Activated naive CD4-positive, alpha-beta T cell treated with anti-CD3 and anti-CD28 coated beads, Interleukin-2, amount 50 U/mL, for 24 hours (primary cell): Measurements from ENCODE around the gene C1orf87.
"Not testable (repeated sequence)": the region's sequence is repeated elsewhere in the genome, so short reads cannot be mapped to it uniquely, and the experiment has no call there.

Source experiments
- H3K27ac Mint-ChIP-seq: one replicate; pipeline ENCODE4 v1.8.0; 2021; ENCODE audit warnings: mild to moderate bottlenecking, mixed read lengths
- H3K27me3 Mint-ChIP-seq: one replicate; pipeline ENCODE4 v1.8.0; 2021; ENCODE audit warnings: mixed read lengths
- H3K36me3 Mint-ChIP-seq: one replicate; pipeline ENCODE4 v1.8.0; 2021; ENCODE audit warnings: mixed read lengths
- H3K4me1 Mint-ChIP-seq: one replicate; pipeline ENCODE4 v1.8.0; 2021; ENCODE audit warnings: mixed read lengths
- H3K4me3 Mint-ChIP-seq: one replicate; pipeline ENCODE4 v1.8.0; 2021; ENCODE audit warnings: mild to moderate bottlenecking, mixed read lengths
- H3K9me3 Mint-ChIP-seq: one replicate; pipeline ENCODE4 v1.8.0; 2021; ENCODE audit warnings: mixed read lengths

The C1orf87 gene

DNA sequence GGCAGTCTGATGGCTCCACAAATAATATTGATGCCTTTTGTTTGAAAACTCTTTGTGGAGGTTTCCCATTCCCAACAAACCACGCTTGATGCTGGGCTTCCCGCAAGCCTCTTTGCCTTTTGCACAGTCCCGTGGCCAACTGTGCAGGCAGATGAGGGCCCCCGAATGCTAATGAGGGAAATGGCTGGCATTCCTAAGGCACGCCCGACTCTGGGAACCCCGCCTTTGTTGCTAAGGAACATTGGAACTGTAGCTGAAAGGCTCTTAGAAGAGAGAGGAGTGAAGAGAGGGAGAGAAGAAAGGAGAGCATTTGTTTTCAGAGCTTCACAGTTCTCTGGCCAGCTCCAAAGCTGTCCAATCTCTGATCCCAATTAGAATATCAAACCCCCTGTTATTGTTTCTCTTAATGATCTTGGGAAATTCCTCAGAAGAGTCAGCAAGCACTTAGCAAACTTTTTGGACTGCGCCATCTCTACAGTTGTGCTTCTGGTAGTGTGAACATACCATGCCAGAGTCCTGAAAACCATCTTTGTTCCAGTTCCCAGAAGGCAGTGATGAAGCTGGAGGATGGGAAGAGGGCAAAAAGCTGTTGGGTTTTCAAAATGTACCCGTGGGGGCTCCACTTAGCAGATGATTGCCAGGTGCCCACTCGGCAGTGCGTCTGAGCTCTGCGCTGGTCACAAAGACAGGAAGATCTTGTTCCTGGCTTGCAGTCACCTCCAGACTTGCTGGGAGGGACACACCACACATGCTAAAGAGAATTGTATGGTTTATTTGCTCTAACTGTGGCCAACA lies 86.9 kb downstream of the C1orf87 start:
- H3K36me3 Mint-ChIP-seq, result no peaks in the 10 kb centered on the region
- H3K27me3 Mint-ChIP-seq, result peaks cover 1% of the 10 kb centered on the region
- H3K4me1 Mint-ChIP-seq, result no peaks in the 10 kb centered on the region
- no peaks in the 10 kb centered on the region for H3K9me3 Mint-ChIP-seq
- H3K4me3 Mint-ChIP-seq, result no peak overlapping the region
- H3K27ac Mint-ChIP-seq, result no peak overlapping the region

DNA sequence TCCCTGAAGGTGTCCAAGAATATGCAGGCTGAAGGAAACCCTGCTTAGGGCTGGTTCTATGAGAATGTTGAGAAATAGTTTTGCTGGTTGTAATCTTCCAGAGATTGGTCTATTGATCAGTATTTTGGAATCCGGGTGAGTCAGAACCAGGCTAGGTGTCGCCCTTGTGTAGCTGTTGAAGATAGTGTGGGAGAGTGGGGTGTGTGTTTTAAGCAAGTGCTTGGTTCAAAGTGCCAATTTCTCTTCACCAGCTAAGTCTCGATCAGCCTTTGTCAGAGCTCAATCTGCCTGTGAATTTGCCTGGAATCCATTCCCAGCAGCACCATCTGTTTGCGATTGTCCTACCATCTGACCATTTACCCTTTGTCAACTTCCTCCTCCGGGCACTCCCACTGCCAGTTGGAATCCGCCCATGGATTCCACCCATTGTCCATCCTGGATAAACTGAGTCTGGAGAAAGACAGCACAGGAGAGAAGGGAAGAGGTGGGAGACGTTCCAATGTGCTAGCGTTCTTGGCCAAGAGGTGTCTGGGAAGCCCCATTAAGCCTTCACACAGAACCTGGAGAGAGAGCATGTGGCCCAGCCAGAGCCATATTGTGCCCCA lies 87.6 kb downstream of the C1orf87 start:
- peaks cover 1% of the 10 kb centered on the region for H3K27me3 Mint-ChIP-seq
- no peaks in the 10 kb centered on the region for H3K4me1 Mint-ChIP-seq
- H3K4me3 Mint-ChIP-seq, result no peak overlapping the region
- no peaks in the 10 kb centered on the region for H3K9me3 Mint-ChIP-seq
- no peak overlapping the region for H3K27ac Mint-ChIP-seq
- no peaks in the 10 kb centered on the region for H3K36me3 Mint-ChIP-seq

DNA sequence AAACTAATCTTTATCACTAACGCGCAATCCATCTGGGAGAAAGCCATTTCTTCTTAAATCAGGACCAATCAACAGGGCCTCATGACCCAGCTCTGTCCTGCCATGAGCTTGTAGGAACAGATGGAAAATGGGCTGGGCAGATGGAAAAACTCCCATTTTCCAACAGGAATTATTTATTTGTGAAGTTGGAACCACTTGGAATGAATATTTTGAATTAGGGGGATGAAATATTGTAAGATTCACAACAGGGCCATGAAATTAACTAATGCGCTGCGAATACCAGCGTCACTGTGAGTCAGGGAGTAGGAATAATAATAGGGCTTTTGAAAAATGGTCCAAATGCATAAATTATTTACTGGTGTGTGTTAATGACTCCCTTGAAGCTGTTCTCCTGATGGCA lies 93.9 kb downstream of the C1orf87 start:
- H3K4me3 Mint-ChIP-seq, result no peak overlapping the region
- H3K27me3 Mint-ChIP-seq, result peaks cover 15% of the 10 kb centered on the region
- H3K27ac Mint-ChIP-seq, result no peak overlapping the region
- H3K4me1 Mint-ChIP-seq, result no peaks in the 10 kb centered on the region
- H3K36me3 Mint-ChIP-seq, result no peaks in the 10 kb centered on the region
- H3K9me3 Mint-ChIP-seq, result no peaks in the 10 kb centered on the region

DNA sequence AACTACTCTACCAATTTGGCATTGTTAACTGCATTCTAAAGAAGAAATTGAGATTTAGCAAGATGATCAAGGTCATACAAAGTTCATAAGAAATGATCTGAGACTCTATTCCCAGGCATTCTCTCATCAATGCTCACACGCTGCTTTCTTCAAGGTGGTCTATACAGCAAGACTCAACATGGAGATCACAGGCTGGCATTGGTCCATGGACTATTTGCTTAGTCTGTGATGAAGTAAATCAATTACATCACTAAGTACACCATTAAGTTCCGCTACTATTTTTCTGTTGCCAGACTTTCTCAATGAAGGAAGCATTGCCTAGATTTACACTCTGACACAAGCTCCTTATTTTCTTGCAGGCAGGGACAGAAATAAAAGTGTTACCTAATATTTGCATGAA lies 95.1 kb downstream of the C1orf87 start:
- Mint-ChIP-seq H3K36me3 (no peaks in the 10 kb centered on the region), H3K4me1 (no peaks in the 10 kb centered on the region), H3K27ac (no peak overlapping the region), H3K4me3 (no peak overlapping the region), H3K9me3 (no peaks in the 10 kb centered on the region), H3K27me3 (peaks cover 15% of the 10 kb centered on the region)

DNA sequence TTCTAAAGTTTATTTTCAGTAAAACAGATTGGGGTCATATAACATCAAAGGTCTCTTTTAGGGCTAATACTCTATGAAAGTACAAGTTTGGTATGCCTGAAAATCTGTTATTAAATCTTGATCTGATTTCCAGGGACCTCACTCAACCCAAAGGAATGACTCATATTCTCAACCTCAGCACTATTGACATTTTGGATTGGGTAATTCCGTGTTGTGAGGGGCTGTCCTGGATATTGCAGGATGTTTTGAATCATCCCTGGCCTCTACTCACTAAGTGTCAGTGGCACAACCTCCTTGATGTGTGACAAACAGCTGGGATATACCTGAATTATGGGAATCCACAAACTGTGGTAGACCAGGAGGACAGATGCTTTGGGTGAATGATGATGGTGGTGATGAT lies 95.5 kb downstream of the C1orf87 start:
- Mint-ChIP-seq H3K27ac (no peak overlapping the region), H3K27me3 (peaks cover 15% of the 10 kb centered on the region), H3K4me1 (no peaks in the 10 kb centered on the region), H3K36me3 (no peaks in the 10 kb centered on the region), H3K4me3 (no peak overlapping the region), H3K9me3 (no peaks in the 10 kb centered on the region)

DNA sequence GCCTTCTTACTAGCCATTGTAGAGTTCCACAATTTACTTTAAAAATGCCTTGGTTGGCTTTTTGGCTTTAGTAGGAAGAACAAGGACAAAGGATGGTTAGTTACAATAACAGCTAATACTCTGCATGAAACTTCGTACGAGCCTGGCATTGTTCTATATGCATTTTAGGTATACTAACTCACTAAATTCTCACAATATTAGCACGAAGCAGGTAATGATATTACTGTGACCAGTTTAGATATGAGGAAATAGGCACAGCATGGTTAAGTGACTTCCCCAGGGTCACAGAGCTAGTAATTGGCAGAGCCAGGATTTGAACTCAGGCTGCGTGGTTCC lies 96.5 kb downstream of the C1orf87 start:
- H3K36me3 Mint-ChIP-seq, result no peaks in the 10 kb centered on the region
- H3K4me3 Mint-ChIP-seq, result no peak overlapping the region
- H3K27ac Mint-ChIP-seq, result no peak overlapping the region
- H3K4me1 Mint-ChIP-seq, result no peaks in the 10 kb centered on the region
- H3K27me3 Mint-ChIP-seq, result peaks cover 15% of the 10 kb centered on the region
- no peaks in the 10 kb centered on the region for H3K9me3 Mint-ChIP-seq

DNA sequence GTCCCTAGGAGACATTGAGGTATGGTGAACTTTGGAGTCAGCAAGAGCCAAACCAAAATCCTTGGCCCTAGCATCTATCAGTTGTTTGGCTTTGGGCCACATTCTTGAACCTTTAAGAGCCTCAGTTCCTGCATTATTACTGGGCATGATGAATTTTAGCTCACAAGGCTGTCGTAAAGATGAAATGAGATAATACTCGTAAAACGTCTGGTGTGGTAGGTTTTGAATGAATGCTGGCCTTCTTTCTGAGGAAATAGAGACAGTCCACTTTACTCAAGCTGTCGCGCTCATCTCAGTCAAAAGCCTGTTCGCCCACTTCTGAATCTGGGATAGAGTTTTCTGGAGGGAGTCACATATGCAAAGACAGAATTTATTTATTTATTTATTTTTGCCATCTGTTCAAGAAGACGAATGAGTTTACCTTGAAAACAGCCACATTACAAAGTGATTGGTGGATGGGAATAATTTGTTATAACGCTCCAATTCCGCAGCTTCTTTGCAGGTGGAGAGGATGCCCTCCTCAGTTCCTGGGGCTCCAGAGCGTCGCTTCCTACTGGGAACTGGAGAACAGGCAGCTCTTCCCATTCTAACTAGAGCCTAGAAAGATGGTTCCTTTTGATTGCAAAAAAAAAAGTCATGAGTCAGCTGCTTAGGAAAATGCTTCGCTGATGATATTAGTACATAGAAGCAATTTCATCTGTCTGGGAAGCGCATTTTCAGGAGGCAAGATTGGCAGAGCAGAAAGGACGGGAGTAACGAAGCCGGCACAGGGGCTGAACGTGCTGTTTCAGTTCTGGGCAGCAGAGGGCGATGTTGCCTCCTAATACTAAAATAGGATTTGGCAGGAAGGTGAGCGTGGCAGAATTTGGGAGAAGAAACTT lies 97.1 kb downstream of the C1orf87 start:
- peaks cover 15% of the 10 kb centered on the region for H3K27me3 Mint-ChIP-seq
- no peak overlapping the region for H3K27ac Mint-ChIP-seq

DNA sequence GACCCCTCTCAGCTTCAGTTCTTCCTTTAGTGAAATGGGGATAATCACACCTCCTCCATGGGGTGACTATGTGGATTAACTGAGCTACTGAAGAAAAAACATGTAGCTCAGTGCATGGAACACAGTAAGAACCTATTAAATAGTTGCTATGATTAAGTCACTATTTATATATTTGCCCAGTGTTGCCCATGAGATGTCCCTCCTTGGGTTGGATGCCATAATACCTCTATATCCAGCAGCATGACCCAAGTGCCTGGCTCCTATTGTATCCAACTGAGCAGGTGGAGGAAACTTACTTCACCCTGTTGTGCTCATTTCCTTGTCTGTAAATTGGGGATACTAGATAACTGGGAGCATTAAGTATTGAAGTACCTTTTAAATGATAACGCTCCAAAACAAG lies 99.9 kb downstream of the C1orf87 start:
- Mint-ChIP-seq H3K27me3 (peaks cover 16% of the 10 kb centered on the region), H3K27ac (no peak overlapping the region), H3K4me1 (peaks cover 6% of the 10 kb centered on the region), H3K9me3 (no peaks in the 10 kb centered on the region), H3K4me3 (no peak overlapping the region), H3K36me3 (no peaks in the 10 kb centered on the region)

More for the DNA sequence above, 97.1 kb downstream of the C1orf87 start:
- H3K36me3 Mint-ChIP-seq, result no peaks in the 10 kb centered on the region
- H3K4me3 Mint-ChIP-seq, result no peak overlapping the region
- H3K4me1 Mint-ChIP-seq, result peaks cover 2% of the 10 kb centered on the region
- H3K9me3 Mint-ChIP-seq, result no peaks in the 10 kb centered on the region

DNA sequence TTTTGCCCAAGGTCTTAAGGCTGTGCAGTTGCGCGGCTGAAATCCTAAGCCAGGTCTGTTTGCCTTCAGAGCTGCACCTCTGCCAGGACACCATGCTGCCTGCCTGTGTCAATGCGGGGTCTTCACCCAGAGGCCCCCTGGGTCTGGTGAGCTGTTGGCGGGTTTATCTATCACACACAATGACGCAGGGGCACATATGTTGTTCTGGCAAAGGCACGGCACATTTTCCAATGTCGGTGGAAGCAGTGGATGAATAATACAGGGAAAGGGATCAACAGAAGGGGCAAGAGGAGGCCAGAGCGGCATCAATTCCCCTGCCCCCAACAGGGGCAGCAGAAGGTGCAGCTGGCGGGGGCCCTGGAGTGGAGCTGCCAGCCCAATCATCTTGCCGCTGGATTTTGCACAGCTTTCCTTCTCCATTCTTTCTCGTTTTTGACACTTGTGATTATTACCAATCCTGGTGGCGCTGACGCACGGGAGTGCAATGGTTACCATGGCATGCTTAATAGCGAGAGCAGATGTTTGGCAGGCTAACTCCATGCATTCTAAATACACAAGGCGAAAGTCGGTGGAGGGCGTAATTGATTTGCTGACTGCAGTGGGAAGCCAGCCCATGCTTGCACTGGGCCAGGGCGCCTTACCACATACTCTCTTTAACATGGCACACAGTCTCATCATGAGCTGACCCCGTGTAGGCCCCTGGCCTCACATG lies 101.2 kb downstream of the C1orf87 start:
- Mint-ChIP-seq H3K4me1 (peaks cover 6% of the 10 kb centered on the region), H3K27ac (no peak overlapping the region), H3K36me3 (no peaks in the 10 kb centered on the region), H3K9me3 (no peaks in the 10 kb centered on the region), H3K27me3 (peaks cover 17% of the 10 kb centered on the region), H3K4me3 (no peak overlapping the region)

DNA sequence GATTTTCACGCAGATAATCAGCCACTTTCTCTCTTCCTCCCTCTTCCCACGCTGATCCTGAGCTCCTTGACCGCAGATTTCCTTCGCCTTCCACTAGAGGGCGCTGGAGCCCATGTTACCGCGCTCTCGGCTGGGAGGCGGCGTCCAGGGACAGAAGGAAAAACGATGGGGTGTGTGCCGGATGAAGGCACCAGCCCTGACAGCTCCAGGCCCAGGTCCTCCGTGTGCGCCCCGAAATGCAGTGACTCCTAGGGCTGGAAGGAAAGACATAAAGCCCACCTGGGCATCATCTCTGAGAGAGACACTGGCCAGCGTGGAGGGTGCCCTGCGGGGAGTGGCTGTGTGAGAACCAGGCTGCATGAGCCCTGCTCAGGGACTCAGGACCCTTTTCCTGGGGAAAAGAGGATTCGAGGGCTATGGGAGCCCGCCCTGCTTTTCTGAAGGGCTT lies 102.1 kb downstream of the C1orf87 start:
- Mint-ChIP-seq H3K4me3 (no peak overlapping the region), H3K27me3 (peaks cover 14% of the 10 kb centered on the region), H3K36me3 (no peaks in the 10 kb centered on the region), H3K9me3 (no peaks in the 10 kb centered on the region), H3K4me1 (peaks cover 6% of the 10 kb centered on the region), H3K27ac (no peak overlapping the region)

DNA sequence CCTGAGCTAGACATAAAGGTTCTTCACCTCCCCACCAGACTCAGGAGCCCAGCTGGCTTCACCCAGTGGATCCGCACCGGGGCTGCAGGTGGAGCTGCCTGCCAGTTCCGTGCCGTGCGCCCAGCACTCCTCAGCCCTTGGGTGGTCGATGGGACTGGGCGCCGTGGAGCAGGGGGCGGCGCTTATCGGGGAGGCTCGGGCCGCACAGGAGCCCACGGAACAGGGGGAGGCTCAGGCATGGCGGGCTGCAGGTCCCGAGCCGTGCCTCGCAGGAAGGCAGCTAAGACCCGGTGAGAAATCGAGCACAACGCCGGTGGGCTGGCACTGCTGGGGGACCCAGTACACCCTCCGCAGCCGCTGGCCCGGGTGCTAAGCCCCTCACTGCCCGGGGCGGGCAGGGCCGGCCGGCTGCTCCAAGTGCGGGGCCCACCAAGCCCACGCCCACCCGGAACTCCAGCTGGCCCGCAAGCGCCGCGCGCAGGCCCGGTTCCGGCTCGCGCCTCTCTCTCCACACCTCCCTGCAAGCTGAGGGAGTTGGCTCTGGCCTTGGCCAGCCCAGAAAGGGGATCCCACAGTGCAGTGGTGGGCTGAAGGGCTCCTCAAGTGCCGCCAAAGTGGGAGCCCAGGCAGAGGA lies 103.9 kb downstream of the C1orf87 start:
- not testable (repeated sequence) for H3K27me3 Mint-ChIP-seq, H3K4me1 Mint-ChIP-seq, H3K36me3 Mint-ChIP-seq, H3K4me3 Mint-ChIP-seq, H3K9me3 Mint-ChIP-seq, H3K27ac Mint-ChIP-seq

DNA sequence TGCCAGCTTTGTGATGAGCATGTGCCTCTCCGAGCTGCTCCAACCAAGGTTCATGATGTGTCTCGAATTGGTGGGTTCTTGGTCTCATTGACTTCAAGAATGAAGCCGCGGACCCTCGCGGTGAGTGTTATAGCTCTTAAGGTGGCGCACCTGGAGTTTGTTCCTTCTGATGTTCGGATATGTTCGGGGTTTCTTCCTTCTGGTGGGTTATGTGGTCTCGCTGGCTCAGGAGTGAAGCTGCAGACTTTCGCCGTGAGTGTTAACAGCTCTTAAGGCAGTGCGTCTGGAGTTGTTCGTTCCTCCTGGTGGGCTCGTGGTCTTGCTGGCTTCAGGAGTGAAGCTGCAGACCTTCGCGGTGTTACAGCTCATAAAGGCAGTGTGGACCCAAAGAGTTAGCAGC lies 104.8 kb downstream of the C1orf87 start:
- H3K27me3 Mint-ChIP-seq, H3K9me3 Mint-ChIP-seq, H3K4me3 Mint-ChIP-seq, H3K27ac Mint-ChIP-seq, H3K4me1 Mint-ChIP-seq, H3K36me3 Mint-ChIP-seq: not testable (repeated sequence)

DNA sequence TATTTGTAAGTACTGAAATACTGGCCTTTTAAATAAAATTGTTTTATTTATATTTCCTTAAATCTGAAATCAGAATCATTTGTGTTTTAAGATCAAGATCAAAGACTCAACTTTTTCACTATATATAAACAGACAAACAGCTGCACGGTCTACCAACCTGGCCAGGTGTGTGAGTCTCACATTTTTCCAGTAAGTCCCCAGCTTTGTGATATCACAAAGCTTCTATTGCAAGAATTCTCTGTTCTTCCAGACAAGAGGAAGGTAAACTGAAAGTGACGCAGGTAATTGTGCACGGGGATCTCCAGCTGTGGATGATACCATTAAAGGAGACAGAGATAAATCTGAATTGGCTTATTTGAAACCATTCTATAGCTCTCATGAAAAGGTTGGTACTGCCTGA lies 105.8 kb downstream of the C1orf87 start:
- peaks cover 6% of the 10 kb centered on the region for H3K4me1 Mint-ChIP-seq
- H3K27me3 Mint-ChIP-seq, result peaks cover 1% of the 10 kb centered on the region
- no peaks in the 10 kb centered on the region for H3K9me3 Mint-ChIP-seq
- no peak overlapping the region for H3K4me3 Mint-ChIP-seq
- no peaks in the 10 kb centered on the region for H3K36me3 Mint-ChIP-seq
- no peak overlapping the region for H3K27ac Mint-ChIP-seq

DNA sequence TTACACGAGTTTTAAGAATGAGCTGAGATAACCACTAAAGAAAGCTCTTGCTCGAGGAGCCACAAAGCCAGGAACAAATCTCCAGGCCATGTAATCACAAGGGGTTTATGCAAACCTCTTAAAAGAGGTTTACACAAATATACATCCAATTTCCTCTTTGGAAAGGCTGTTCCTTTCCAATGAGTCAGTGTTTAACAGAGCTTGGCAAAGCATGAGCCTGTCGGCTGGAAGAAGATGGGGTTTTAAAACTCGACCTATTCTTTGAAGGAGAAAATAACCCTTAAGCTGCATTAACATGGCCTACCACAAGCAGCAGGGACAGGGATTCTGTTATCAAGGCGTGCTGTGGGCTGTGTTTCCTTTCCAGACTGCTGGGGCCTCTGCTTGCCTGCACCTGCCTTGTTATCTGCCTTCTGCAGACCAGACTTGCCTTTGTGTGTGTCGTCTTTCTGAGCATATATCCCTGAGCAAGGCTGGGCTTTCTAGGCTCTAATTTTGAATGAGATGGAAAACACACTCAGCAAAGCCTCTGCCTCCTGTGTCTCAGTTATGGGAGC lies 106.4 kb downstream of the C1orf87 start:
- no peaks in the 10 kb centered on the region for H3K36me3 Mint-ChIP-seq
- H3K4me1 Mint-ChIP-seq, result peaks cover 6% of the 10 kb centered on the region
- no peak overlapping the region for H3K27ac Mint-ChIP-seq
- H3K4me3 Mint-ChIP-seq, result no peak overlapping the region
- no peaks in the 10 kb centered on the region for H3K9me3 Mint-ChIP-seq
- H3K27me3 Mint-ChIP-seq, result peaks cover 1% of the 10 kb centered on the region

DNA sequence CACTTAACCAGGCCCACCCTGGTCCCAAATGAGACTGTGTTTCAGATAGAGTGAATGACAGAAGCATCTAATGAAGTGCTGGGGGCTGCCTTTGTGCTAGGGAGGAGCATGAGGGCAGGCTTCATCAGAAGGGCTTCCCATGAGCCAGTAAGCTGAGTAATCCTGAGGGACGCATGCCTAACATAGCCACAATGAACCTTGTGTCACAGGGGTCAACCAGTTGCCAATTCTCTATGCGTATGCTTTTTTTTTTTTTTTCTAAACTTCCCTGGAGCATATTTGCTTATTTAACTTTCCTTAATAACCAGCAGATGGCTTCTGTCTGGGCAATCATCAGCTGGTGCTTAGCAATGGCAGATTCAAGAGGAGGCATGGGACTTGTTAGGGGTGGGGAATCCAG lies 121.5 kb downstream of the C1orf87 start:
- Mint-ChIP-seq H3K27me3 (peaks cover 3% of the 10 kb centered on the region), H3K4me3 (no peak overlapping the region), H3K4me1 (no peaks in the 10 kb centered on the region), H3K9me3 (no peaks in the 10 kb centered on the region), H3K36me3 (no peaks in the 10 kb centered on the region), H3K27ac (no peak overlapping the region)
